T-helper 2 cell treated with Interferon-gamma antibody and Interleukin-4, amounts not matched to agents 100 ng/mL and 5 ng/mL, for 36 hours (primary cell): ENCODE results near the gene SNX14. TPM values are rescaled to one million over a fixed set of nuclear protein-coding genes. Genes with fewer than 3 reads are reported as not detected.
"Not testable (repeated sequence)": the region's sequence is repeated elsewhere in the genome, so short reads cannot be mapped to it uniquely, and the experiment has no call there.

Source experiments
- intact Hi-C: fragments of 100-400 bp; cut with micrococcal nuclease; formaldehyde crosslinking; loops from one replicate; pipeline ENCODE4 v1.15.1; 2023
- total RNA-seq: library from RNA; stranded (reverse); gene quantifications from 2 replicates; pipeline ENCODE4 v1.2.3, GENCODE V29; 2022

The SNX14 gene
- 56.5 and 56.8 TPM in 2 replicates for total RNA-seq

GRCh38 chr6:85593438-85594196 lies at the start of gene SNX14:
Gene SNX14 (minus strand): TSS chr6:85593858. CDS start chr6:85593718, 140 bp downstream.
- intact Hi-C loops = loop anchor here (1.0 to 5.0 kb wide), 8 partner anchors 50 to 1814 kb away; partner anchors contain the start of genes CEP162, CFAP206 and ZNF292

- intact Hi-C loops = loop anchor here (1.0 to 2.0 kb wide), 6 partner anchors 27 to 1784 kb away; partner anchors contain the start of gene CYB5R4
Observed at GRCh38 chr6:85642774-85643536, 49.3 kb upstream of the SNX14 start, which contains the start of gene SYNCRIP. Gene SYNCRIP (minus strand): TSS chr6:85642886. CDS start chr6:85641439, 1,447 bp downstream.

- intact Hi-C loops = loop anchor here (2.0 kb wide), 1 partner anchor 1783 kb away; the partner anchor contains the start of gene CYB5R4
Observed at GRCh38 chr6:85641897-85642773, 48.5 kb upstream of the SNX14 start.

- intact Hi-C loops = no loop called here
Observed at GRCh38 chr6:85641522-85641896, 47.9 kb upstream of the SNX14 start.

- intact Hi-C loops = no loop called here
Observed at GRCh38 chr6:85640821-85641220, 47.2 kb upstream of the SNX14 start.

GRCh38 chr6:85637579-85637978 lies 43.9 kb upstream of the SNX14 start:
- intact Hi-C loops = no loop called here

GRCh38 chr6:85632164-85632942 lies 38.7 kb upstream of the SNX14 start:
- intact Hi-C loops = no loop called here

GRCh38 chr6:85631117-85631516 lies 37.5 kb upstream of the SNX14 start:
- intact Hi-C loops = not testable (repeated sequence)

- intact Hi-C loops = loop anchor here (10.0 kb wide), 1 partner anchor 46 kb away; no protein-coding TSS in a partner anchor
Observed at GRCh38 chr6:85628353-85628752, 34.7 kb upstream of the SNX14 start.

- intact Hi-C loops = loop anchor here (10.0 kb wide), 1 partner anchor 54 kb away; no protein-coding TSS in a partner anchor
Observed at GRCh38 chr6:85620308-85620707, 26.6 kb upstream of the SNX14 start.

- intact Hi-C loops = no loop called here
Observed at GRCh38 chr6:85614780-85615179, 21.1 kb upstream of the SNX14 start.

- intact Hi-C loops = no loop called here
Observed at GRCh38 chr6:85612690-85613474, 19.2 kb upstream of the SNX14 start.

GRCh38 chr6:85610182-85610895 lies 16.7 kb upstream of the SNX14 start:
- intact Hi-C loops = no loop called here

- intact Hi-C loops = no loop called here
Observed at GRCh38 chr6:85602100-85602499, 8.4 kb upstream of the SNX14 start.

- intact Hi-C loops = no loop called here
Observed at GRCh38 chr6:85600713-85601313, 7.2 kb upstream of the SNX14 start.

GRCh38 chr6:85594197-85594930 lies 706 bp upstream of the SNX14 start:
- intact Hi-C loops = loop anchor here (1.0 to 5.0 kb wide), 8 partner anchors 49 to 1813 kb away; partner anchors contain the start of genes CEP162, CFAP206 and ZNF292

GRCh38 chr6:85592033-85592432 lies 1.6 kb downstream of the SNX14 start:
- intact Hi-C loops = loop anchor here (5.0 kb wide), 5 partner anchors 130 to 1815 kb away; partner anchors contain the start of genes CEP162, CFAP206 and ZNF292
